Thyroid gland (tissue), 4 donors: ENCODE measurements around the gene BTBD8.

Experiments used
- POLR2A ChIP-seq, 2 donors: fragments of 450-650 bp; IDR thresholded peaks; one replicate each; pipeline ENCODE4 v1.6.1; 2017; ENCODE audit warnings: antibody characterized with exemption in 2 of 2, mild to moderate bottlenecking in 2 of 2, moderate library complexity in 1 of 2
- TF ChIP-seq, protein P1 (sequence below), 6 experiments: fragments of 200-600 bp in 3 of 6; fragments of 450-650 bp in 3 of 6; sonication (generic) in 3 of 6; IDR thresholded peaks; one replicate each; pipeline ENCODE4 v1.5.1; 2016 to 2019; ENCODE audit warnings: antibody characterized with exemption in 6 of 6, mild to moderate bottlenecking in 2 of 6, inconsistent platforms in 1 of 6, moderate library complexity in 1 of 6

DNA sequence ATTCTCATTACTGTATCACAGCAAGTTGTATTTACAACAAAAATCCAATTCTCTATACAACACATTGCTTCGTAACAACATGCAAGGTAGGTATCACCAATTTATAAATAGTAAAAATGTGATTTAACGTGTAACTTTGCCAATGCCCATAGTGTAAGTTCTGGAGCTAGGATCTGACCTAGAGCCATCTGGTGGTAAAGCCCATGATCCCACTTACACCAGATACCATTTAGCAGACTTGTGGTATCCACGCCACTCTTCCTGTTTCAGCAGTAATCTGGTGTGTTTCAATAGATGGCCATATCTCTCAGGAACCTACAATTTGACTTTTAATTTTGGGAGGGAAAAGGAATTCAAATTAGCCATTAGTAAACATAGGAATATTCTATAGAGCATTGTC is 15.1 kb upstream of the BTBD8 start:
- TF ChIP-seq, protein P1, sequence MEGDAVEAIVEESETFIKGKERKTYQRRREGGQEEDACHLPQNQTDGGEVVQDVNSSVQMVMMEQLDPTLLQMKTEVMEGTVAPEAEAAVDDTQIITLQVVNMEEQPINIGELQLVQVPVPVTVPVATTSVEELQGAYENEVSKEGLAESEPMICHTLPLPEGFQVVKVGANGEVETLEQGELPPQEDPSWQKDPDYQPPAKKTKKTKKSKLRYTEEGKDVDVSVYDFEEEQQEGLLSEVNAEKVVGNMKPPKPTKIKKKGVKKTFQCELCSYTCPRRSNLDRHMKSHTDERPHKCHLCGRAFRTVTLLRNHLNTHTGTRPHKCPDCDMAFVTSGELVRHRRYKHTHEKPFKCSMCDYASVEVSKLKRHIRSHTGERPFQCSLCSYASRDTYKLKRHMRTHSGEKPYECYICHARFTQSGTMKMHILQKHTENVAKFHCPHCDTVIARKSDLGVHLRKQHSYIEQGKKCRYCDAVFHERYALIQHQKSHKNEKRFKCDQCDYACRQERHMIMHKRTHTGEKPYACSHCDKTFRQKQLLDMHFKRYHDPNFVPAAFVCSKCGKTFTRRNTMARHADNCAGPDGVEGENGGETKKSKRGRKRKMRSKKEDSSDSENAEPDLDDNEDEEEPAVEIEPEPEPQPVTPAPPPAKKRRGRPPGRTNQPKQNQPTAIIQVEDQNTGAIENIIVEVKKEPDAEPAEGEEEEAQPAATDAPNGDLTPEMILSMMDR (IDR thresholded peaks at IDR 0.05), result no peak
- no peak for TF ChIP-seq POLR2A (IDR thresholded peaks at IDR 0.05)
